H9 (cell line): ENCODE results near the gene HERC3. TPM values are rescaled to one million over a fixed set of nuclear protein-coding genes. Genes with fewer than 3 reads are reported as not detected.

Source experiments
- DNase-seq: peaks from one replicate; pipeline ENCODE4 v3.0.0-alpha.2; 2017
- H2AFZ ChIP-seq: one replicate; pipeline ENCODE4 v1.6.1; 2013; ENCODE audit warnings: mild to moderate bottlenecking, low read length, control low read depth, moderate library complexity
- H2AK5ac ChIP-seq: 2 replicates; pipeline ENCODE4 v1.6.1; 2013; ENCODE audit warnings: low read length, control low read depth, mixed read lengths; ENCODE audit not compliant: insufficient read length
- H2BK120ac ChIP-seq: one replicate; pipeline ENCODE4 v1.6.1; 2013; ENCODE audit warnings: low read depth, mild to moderate bottlenecking, low read length, control low read depth, inconsistent platforms; ENCODE audit not compliant: poor library complexity, severe bottlenecking
- H2BK12ac ChIP-seq: 2 replicates; pipeline ENCODE4 v1.6.1; 2013; ENCODE audit warnings: low read length, control low read depth, mixed read lengths, low read depth; ENCODE audit not compliant: insufficient read length
- H2BK15ac ChIP-seq: 2 replicates; pipeline ENCODE4 v1.6.1; 2013; ENCODE audit warnings: low read depth, low read length, control low read depth
- H2BK20ac ChIP-seq: one replicate; pipeline ENCODE4 v1.6.1; 2013; ENCODE audit warnings: low read depth, mild to moderate bottlenecking, low read length, control low read depth, inconsistent platforms; ENCODE audit not compliant: poor library complexity, severe bottlenecking
- H2BK5ac ChIP-seq: 2 replicates; pipeline ENCODE4 v1.6.1; 2013; ENCODE audit warnings: low read length, control low read depth, mixed read lengths; ENCODE audit not compliant: insufficient read length
- H3K14ac ChIP-seq: 2 replicates; pipeline ENCODE4 v1.6.1; 2013; ENCODE audit warnings: low read length, control low read depth; ENCODE audit not compliant: insufficient read depth
- H3K18ac ChIP-seq: 2 replicates; pipeline ENCODE4 v1.6.1; 2013; ENCODE audit warnings: low read depth, mild to moderate bottlenecking, mixed read lengths, low read length, control low read depth; ENCODE audit not compliant: insufficient read length
- H3K23ac ChIP-seq: 2 replicates; pipeline ENCODE4 v1.6.1; 2013; ENCODE audit warnings: low read length, control low read depth, mixed read lengths, low read depth; ENCODE audit not compliant: insufficient read length
- H3K23me2 ChIP-seq: 2 replicates; pipeline ENCODE4 v1.6.1; 2013; ENCODE audit warnings: low read depth, mild to moderate bottlenecking, mixed read lengths, low read length, control low read depth; ENCODE audit not compliant: insufficient read length, poor library complexity, severe bottlenecking
- H3K27ac ChIP-seq: 2 replicates; pipeline ENCODE4 v1.5.1; 2013; ENCODE audit warnings: low read length, control low read depth, mixed read lengths, low read depth; ENCODE audit not compliant: insufficient read length
- H3K27me3 ChIP-seq: 2 replicates; pipeline ENCODE4 v1.6.1; 2013; ENCODE audit warnings: low read length, control low read depth, inconsistent platforms; ENCODE audit not compliant: insufficient read depth
- H3K4ac ChIP-seq: 2 replicates; pipeline ENCODE4 v1.6.1; 2013; ENCODE audit warnings: low read depth, mild to moderate bottlenecking, control low read depth, inconsistent platforms, low read length, moderate library complexity
- H3K4me1 ChIP-seq: 2 replicates; pipeline ENCODE4 v1.6.1; 2013; ENCODE audit warnings: low read length, control low read depth, inconsistent platforms; ENCODE audit not compliant: insufficient read depth
- H3K4me2 ChIP-seq: 2 replicates; pipeline ENCODE4 v1.6.1; 2013; ENCODE audit warnings: low read length, control low read depth, mixed read lengths; ENCODE audit not compliant: insufficient read length, insufficient read depth
- H3K56ac ChIP-seq: 2 replicates; pipeline ENCODE4 v1.6.1; 2013; ENCODE audit warnings: low read depth, mild to moderate bottlenecking, mixed read lengths, low read length, control low read depth; ENCODE audit not compliant: insufficient read length
- H3K79me1 ChIP-seq: 2 replicates; pipeline ENCODE4 v1.6.1; 2013; ENCODE audit warnings: low read depth, mild to moderate bottlenecking, moderate library complexity, low read length, control low read depth, inconsistent platforms; ENCODE audit not compliant: insufficient read depth, poor library complexity, severe bottlenecking
- H3K79me2 ChIP-seq: 2 replicates; pipeline ENCODE4 v1.6.1; 2013; ENCODE audit warnings: low read length, control low read depth, inconsistent platforms; ENCODE audit not compliant: insufficient read depth
- H3K9ac ChIP-seq: 2 replicates; pipeline ENCODE4 v1.6.1; 2013; ENCODE audit warnings: low read length, control low read depth, mixed read lengths; ENCODE audit not compliant: insufficient read length; ENCODE audit errors: extremely low read depth
- H3K9me3 ChIP-seq: one replicate; pipeline ENCODE4 v1.6.1; 2013; ENCODE audit warnings: low read depth, low read length, inconsistent platforms; ENCODE audit not compliant: control insufficient read depth
- H3T11ph ChIP-seq: one replicate; pipeline ENCODE4 v1.6.1; 2013; ENCODE audit warnings: mild to moderate bottlenecking, low read length, control low read depth, inconsistent platforms
- H4K20me1 ChIP-seq: one replicate; pipeline ENCODE4 v1.6.1; 2013; ENCODE audit not compliant: control insufficient read depth, insufficient read length, insufficient read depth
- H4K5ac ChIP-seq: 2 replicates; pipeline ENCODE4 v1.6.1; 2013; ENCODE audit warnings: low read depth, mild to moderate bottlenecking, mixed read lengths, low read length, control low read depth; ENCODE audit not compliant: insufficient read length
- H4K8ac ChIP-seq: replicated peaks from 2 replicates; pipeline ENCODE4 v1.6.1; 2013; ENCODE audit warnings: low read length, control low read depth, mixed read lengths, low read depth; ENCODE audit not compliant: insufficient read length
- H4K91ac ChIP-seq: 2 replicates; pipeline ENCODE4 v1.6.1; 2013; ENCODE audit warnings: low read depth, mild to moderate bottlenecking, moderate library complexity, mixed read lengths, low read length, control low read depth; ENCODE audit not compliant: insufficient read length
- H3K27ac Mint-ChIP-seq, 3 experiments: 2 replicates in 2 of 3; 3 replicates in 1 of 3; pipeline ENCODE4 v1.8.0; 2020 to 2021; ENCODE audit warnings: mixed read lengths in 3 of 3, mild to moderate bottlenecking in 1 of 3, moderate library complexity in 1 of 3
- H3K27me3 Mint-ChIP-seq: 2 replicates; pipeline ENCODE4 v1.8.0; 2021; ENCODE audit warnings: low read depth, mild to moderate bottlenecking, moderate library complexity, mixed read lengths
- H3K36me3 Mint-ChIP-seq, 3 experiments: 2 replicates in 2 of 3; 3 replicates in 1 of 3; pipeline ENCODE4 v1.8.0; 2020 to 2021; ENCODE audit warnings: low read depth in 3 of 3, mixed read lengths in 3 of 3; ENCODE audit not compliant: insufficient read depth in 1 of 3
- H3K4me1 Mint-ChIP-seq, 2 experiments: 2 replicates each; pipeline ENCODE4 v1.8.0; 2020; ENCODE audit warnings: mixed read lengths in 2 of 2
- H3K4me3 Mint-ChIP-seq, 2 experiments: 2 replicates in 1 of 2; 3 replicates in 1 of 2; pipeline ENCODE4 v1.8.0; 2020 to 2021; ENCODE audit warnings: mild to moderate bottlenecking in 2 of 2, mixed read lengths in 2 of 2, moderate library complexity in 1 of 2
- H3K9me3 Mint-ChIP-seq, 2 experiments: 2 replicates in 1 of 2; 3 replicates in 1 of 2; pipeline ENCODE4 v1.8.0; 2020; ENCODE audit warnings: mild to moderate bottlenecking in 2 of 2, mixed read lengths in 2 of 2, moderate library complexity in 1 of 2
- WGBS: extraction: QIAGEN DNeasy Blood & Tissue Kit; methylation state at CpG from one replicate; pipeline ENCODE4 v1.1.7; 2013; ENCODE audit warnings: missing lambda C conversion rate, low lambda C conversion rate, mixed read lengths; ENCODE audit not compliant: insufficient read length; ENCODE audit errors: extremely low coverage; 5-methylcytosine and 5-hydroxymethylcytosine counted together
- total RNA-seq: library from RNA; stranded (reverse); gene quantifications from 2 replicates; pipeline ENCODE4 v1.2.1, GENCODE V29; 2021
- TF ChIP-seq, protein P1 (sequence below): fragments of 200-600 bp; sonication (generic); conservative IDR thresholded peaks from 3 replicates; pipeline ENCODE4 v1.8.0; 2021; ENCODE audit warnings: antibody characterized with exemption, mild to moderate bottlenecking

Gene HERC3
- total RNA-seq, 1 experiment from 2014 or later = 2.9 TPM

DNA sequence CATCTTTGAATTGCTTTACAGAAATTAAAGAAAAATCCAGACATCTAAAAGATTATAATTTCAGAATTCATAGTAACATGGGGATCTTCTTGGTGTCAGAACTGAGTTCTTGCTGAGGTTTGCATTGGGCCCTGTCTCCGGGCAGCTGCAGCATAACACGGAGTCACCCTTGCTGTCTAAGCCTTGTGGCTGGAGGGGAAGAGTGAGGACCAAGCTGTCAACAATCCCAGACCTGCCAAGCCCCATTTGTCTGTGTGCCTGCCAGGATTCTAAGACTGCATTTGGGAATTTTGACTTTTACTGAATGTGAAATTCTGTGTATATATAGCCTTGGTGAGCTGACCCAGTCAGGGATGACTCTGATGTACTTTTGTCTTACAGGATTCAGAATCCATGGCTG lies 130.5 kb downstream of the HERC3 start:
- peaks cover 9 to 11% of the 10 kb centered on the region in 2 experiments for H3K4me1 Mint-ChIP-seq
- Histone ChIP-seq H3K79me1 (no peaks in the 10 kb centered on the region), H3K27me3 (no peaks in the 10 kb centered on the region), H3K4ac (no peak overlapping the region), H3K4me1 (no peaks in the 10 kb centered on the region), H4K5ac (no peak overlapping the region), H3K27ac (no peak overlapping the region), H2AFZ (no peak overlapping the region), H3K79me2 (no peaks in the 10 kb centered on the region), H4K8ac (no peak overlapping the region), H2BK5ac (no peak overlapping the region), H3K9me3 (no peaks in the 10 kb centered on the region), H2BK120ac (no peak overlapping the region), H2BK20ac (no peak overlapping the region), H3K23ac (no peak overlapping the region), H3K9ac (no peak overlapping the region), H3K4me2 (no peak overlapping the region), H3K18ac (no peak overlapping the region), H3K23me2 (no peaks in the 10 kb centered on the region), H4K20me1 (no peaks in the 10 kb centered on the region), H2BK12ac (no peak overlapping the region), H2AK5ac (no peak overlapping the region), H3K14ac (no peak overlapping the region), H3T11ph (no peak overlapping the region), H2BK15ac (no peak overlapping the region), H3K56ac (no peak overlapping the region), H4K91ac (no peak overlapping the region)
- TF ChIP-seq, protein P1, sequence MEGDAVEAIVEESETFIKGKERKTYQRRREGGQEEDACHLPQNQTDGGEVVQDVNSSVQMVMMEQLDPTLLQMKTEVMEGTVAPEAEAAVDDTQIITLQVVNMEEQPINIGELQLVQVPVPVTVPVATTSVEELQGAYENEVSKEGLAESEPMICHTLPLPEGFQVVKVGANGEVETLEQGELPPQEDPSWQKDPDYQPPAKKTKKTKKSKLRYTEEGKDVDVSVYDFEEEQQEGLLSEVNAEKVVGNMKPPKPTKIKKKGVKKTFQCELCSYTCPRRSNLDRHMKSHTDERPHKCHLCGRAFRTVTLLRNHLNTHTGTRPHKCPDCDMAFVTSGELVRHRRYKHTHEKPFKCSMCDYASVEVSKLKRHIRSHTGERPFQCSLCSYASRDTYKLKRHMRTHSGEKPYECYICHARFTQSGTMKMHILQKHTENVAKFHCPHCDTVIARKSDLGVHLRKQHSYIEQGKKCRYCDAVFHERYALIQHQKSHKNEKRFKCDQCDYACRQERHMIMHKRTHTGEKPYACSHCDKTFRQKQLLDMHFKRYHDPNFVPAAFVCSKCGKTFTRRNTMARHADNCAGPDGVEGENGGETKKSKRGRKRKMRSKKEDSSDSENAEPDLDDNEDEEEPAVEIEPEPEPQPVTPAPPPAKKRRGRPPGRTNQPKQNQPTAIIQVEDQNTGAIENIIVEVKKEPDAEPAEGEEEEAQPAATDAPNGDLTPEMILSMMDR = no peak
- H3K4me3 Mint-ChIP-seq = no peak overlapping the region
- no peak for DNase-seq
- H3K27ac Mint-ChIP-seq = no peak overlapping the region
- H3K9me3 Mint-ChIP-seq = peaks cover 7 to 8% of the 10 kb centered on the region in 2 experiments
- H3K36me3 Mint-ChIP-seq = peaks cover 6 to 12% (median 12%) of the 10 kb centered on the region in 3 experiments; a peak in 6 of 7 replicates
- no CpG with 5 or more reads among the region's 2 CpGs for WGBS
- H3K27me3 Mint-ChIP-seq = no peaks in the 10 kb centered on the region; the same call in 1 of the 2 replicates
